Neural crest cell (in vitro differentiated cells): ENCODE measurements around the gene LAG3. TPM values are rescaled to one million over a fixed set of nuclear protein-coding genes. Genes with fewer than 3 reads are reported as not detected.

ENCODE experiments used
- DNase-seq: peaks from one replicate; pipeline ENCODE4 v3.0.0; 2021; ENCODE audit warnings: low read depth, mixed read lengths, low spot score
- H3K27ac Mint-ChIP-seq: one replicate; pipeline ENCODE4 v1.8.0; 2021; ENCODE audit warnings: mild to moderate bottlenecking, mixed read lengths; ENCODE audit not compliant: unreplicated experiment
- H3K27me3 Mint-ChIP-seq: 2 replicates; pipeline ENCODE4 v1.8.0; 2021; ENCODE audit warnings: low read depth, mild to moderate bottlenecking, mixed read lengths
- H3K36me3 Mint-ChIP-seq: 2 replicates; pipeline ENCODE4 v1.8.0; 2021; ENCODE audit warnings: low read depth, mild to moderate bottlenecking, mixed read lengths
- H3K4me1 Mint-ChIP-seq: 2 replicates; pipeline ENCODE4 v1.8.0; 2021; ENCODE audit warnings: mixed read lengths
- H3K4me3 Mint-ChIP-seq: one replicate; pipeline ENCODE4 v1.8.0; 2021; ENCODE audit warnings: mild to moderate bottlenecking, mixed read lengths
- H3K9me3 Mint-ChIP-seq: 2 replicates; pipeline ENCODE4 v1.8.0; 2021; ENCODE audit warnings: mixed read lengths
- total RNA-seq: library from RNA; stranded (reverse); gene quantifications from 2 replicates; pipeline ENCODE4 v1.2.1, GENCODE V29; 2021
- TF ChIP-seq, protein P1 (sequence below): fragments of 200-600 bp; sonication (generic); conservative IDR thresholded peaks from 2 replicates; pipeline ENCODE4 v1.5.0; 2021; ENCODE audit warnings: antibody characterized with exemption, mild to moderate bottlenecking

The LAG3 gene
- total RNA-seq, 1 donor from 2014 or later, result 4.9 TPM

DNA sequence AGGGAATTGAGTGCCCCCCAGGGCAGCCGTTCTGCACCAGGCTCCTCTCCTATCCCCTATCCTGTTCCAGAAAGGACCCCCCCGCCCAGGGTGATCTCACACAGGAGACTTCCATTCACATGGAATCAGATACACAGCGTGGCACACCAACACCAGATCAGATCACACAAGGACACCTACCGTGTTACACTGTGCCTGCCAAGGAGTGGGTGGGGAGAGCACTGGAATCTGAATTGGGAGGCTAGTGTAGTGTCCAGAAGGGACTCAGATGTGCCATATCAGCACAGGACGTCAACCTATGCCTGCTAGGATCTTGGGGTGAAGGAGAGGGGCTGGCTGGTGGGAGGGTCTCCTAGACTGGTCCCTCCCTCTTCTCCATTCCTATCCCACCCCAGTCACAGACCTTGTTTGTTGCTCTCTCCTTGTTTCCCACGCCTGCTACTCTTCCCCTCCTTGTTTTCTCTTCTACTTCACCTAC lies 3.8 kb upstream of the LAG3 start:
- DNase-seq, result no peak
- TF ChIP-seq, protein P1, sequence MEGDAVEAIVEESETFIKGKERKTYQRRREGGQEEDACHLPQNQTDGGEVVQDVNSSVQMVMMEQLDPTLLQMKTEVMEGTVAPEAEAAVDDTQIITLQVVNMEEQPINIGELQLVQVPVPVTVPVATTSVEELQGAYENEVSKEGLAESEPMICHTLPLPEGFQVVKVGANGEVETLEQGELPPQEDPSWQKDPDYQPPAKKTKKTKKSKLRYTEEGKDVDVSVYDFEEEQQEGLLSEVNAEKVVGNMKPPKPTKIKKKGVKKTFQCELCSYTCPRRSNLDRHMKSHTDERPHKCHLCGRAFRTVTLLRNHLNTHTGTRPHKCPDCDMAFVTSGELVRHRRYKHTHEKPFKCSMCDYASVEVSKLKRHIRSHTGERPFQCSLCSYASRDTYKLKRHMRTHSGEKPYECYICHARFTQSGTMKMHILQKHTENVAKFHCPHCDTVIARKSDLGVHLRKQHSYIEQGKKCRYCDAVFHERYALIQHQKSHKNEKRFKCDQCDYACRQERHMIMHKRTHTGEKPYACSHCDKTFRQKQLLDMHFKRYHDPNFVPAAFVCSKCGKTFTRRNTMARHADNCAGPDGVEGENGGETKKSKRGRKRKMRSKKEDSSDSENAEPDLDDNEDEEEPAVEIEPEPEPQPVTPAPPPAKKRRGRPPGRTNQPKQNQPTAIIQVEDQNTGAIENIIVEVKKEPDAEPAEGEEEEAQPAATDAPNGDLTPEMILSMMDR, result no peak
- peak overlapping the region; percentile 98 for H3K4me3 Mint-ChIP-seq
- peaks cover 11% of the 10 kb centered on the region for H3K36me3 Mint-ChIP-seq
- H3K4me1 Mint-ChIP-seq, result peaks cover 70% of the 10 kb centered on the region
- H3K9me3 Mint-ChIP-seq, result peaks cover 2% of the 10 kb centered on the region
- peaks cover 12% of the 10 kb centered on the region for H3K27me3 Mint-ChIP-seq
- peak overlapping the region; percentile 98 for H3K27ac Mint-ChIP-seq

DNA sequence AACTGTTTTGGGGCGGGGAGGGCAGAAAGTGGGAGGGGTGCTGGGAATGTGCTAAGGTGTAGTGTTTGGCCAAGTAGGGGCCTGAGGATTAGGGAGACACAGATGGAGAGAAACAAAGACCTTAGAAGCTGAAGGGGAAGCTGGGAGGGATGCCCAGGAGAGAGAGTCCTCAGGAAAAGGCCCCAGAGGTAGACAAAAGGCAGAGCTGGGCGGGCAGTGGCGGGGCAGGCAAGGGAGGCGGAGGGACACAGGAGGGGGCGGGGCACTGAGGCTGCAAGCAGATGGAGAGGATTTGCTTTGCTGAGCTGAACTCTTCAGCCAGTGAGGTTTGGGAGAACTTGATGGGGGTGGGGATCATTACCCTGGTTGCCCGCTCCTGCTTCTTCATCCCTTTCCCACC lies 3.3 kb upstream of the LAG3 start:
- Mint-ChIP-seq H3K27me3 (peaks cover 12% of the 10 kb centered on the region), H3K4me1 (peaks cover 65% of the 10 kb centered on the region), H3K36me3 (peaks cover 11% of the 10 kb centered on the region), H3K27ac (peak overlapping the region; percentile 98), H3K4me3 (peak overlapping the region; percentile 98), H3K9me3 (peaks cover 2% of the 10 kb centered on the region)
- TF ChIP-seq, protein P1, result no peak
- peak; percentile 63 for DNase-seq

- no peaks in the 10 kb centered on the region for H3K9me3 Mint-ChIP-seq
- TF ChIP-seq, protein P1, result no peak
- peaks cover 60% of the 10 kb centered on the region for H3K4me1 Mint-ChIP-seq
- H3K27ac Mint-ChIP-seq, result no peak overlapping the region
- H3K36me3 Mint-ChIP-seq, result peaks cover 12% of the 10 kb centered on the region
- peak overlapping the region; percentile 57 for H3K4me3 Mint-ChIP-seq
- no peak for DNase-seq
- H3K27me3 Mint-ChIP-seq, result peaks cover 16% of the 10 kb centered on the region
Observed at GRCh38 chr12:6769666-6770065, 2.7 kb upstream of the LAG3 start.

GRCh38 chr12:6770094-6770493 lies 2.2 kb upstream of the LAG3 start:
- DNase-seq, result no peak
- peaks cover 58% of the 10 kb centered on the region for H3K4me1 Mint-ChIP-seq
- H3K9me3 Mint-ChIP-seq, result no peaks in the 10 kb centered on the region
- TF ChIP-seq, protein P1, result no peak
- H3K4me3 Mint-ChIP-seq, result peak overlapping the region; percentile 57
- no peak overlapping the region for H3K27ac Mint-ChIP-seq
- H3K36me3 Mint-ChIP-seq, result peaks cover 16% of the 10 kb centered on the region
- peaks cover 18% of the 10 kb centered on the region for H3K27me3 Mint-ChIP-seq

- Mint-ChIP-seq H3K36me3 (peaks cover 18% of the 10 kb centered on the region), H3K9me3 (no peaks in the 10 kb centered on the region), H3K4me1 (peaks cover 53% of the 10 kb centered on the region), H3K27me3 (peaks cover 18% of the 10 kb centered on the region), H3K27ac (peak overlapping the region; percentile 50), H3K4me3 (peak overlapping the region; percentile 85)
- no peak for DNase-seq
- TF ChIP-seq, protein P1, result no peak
Observed at GRCh38 chr12:6770600-6770999, 1.7 kb upstream of the LAG3 start.

GRCh38 chr12:6771091-6771495 lies 1.2 kb upstream of the LAG3 start:
- H3K27me3 Mint-ChIP-seq, result peaks cover 19% of the 10 kb centered on the region
- peaks cover 20% of the 10 kb centered on the region for H3K36me3 Mint-ChIP-seq

More at GRCh38 chr12:6771091-6771495, 1.2 kb upstream of the LAG3 start:
- TF ChIP-seq, protein P1, result no peak
- Mint-ChIP-seq H3K9me3 (no peaks in the 10 kb centered on the region), H3K4me1 (peaks cover 49% of the 10 kb centered on the region), H3K27ac (peak overlapping the region; percentile 50), H3K4me3 (peak overlapping the region; percentile 85)
- no peak for DNase-seq
